ENCODE results near the gene SNX6. TPM values are rescaled to one million over a fixed set of nuclear protein-coding genes. Genes with fewer than 3 reads are reported as not detected.
"Not testable (repeated sequence)": the region's sequence is repeated elsewhere in the genome, so short reads cannot be mapped to it uniquely, and the experiment has no call there.

Gene SNX6
- total RNA-seq, 4 donors from 2014 or later: 54.5 to 99.9 (median 73.4) TPM

DNA sequence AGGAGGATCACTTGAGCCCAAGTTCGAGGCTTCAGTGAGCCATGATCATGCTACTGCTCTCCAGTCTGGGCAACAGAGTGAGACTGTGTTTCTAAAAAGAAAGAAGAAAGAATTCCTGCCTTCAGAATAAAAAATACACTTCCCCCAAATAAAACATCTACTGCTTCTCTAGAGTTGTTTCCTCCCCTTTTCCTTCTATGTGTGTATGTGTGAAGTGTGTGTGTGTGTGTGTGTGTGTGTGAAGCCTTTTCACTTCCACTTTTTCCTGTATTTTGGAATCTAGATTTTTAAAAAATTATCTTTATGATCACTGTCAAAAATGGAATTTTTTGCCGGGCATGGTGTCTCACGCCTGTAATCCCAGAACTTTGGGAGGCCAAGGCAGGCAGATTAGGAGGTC lies 12.6 kb upstream of the SNX6 start:
- H3K9me3 ChIP-seq: no peaks in the 10 kb centered on the region
- no peaks in the 10 kb centered on the region for H3K27me3 ChIP-seq
- no peaks in the 10 kb centered on the region for H3K4me1 ChIP-seq
- intact Hi-C loops (cut with DNase I): no loop called here
- TF ChIP-seq POLR2A (IDR thresholded peaks at IDR 0.05; ENCODE audit: low read depth) (no peak), CTCF (IDR thresholded peaks at IDR 0.05) (no peak), EP300 (IDR thresholded peaks at IDR 0.05) (no peak), POLR2AphosphoS5 (IDR thresholded peaks at IDR 0.05) (no peak)
- H3K36me3 ChIP-seq: no peaks in the 10 kb centered on the region
- no peak overlapping the region for H3K4me3 ChIP-seq
- H3K27ac ChIP-seq (replicated peaks in 1 of 4): no peak overlapping the region
- WGBS: 95% methylated on average over 3 of the region's 3 CpGs
- DNase-seq (ENCODE audit: extremely low spot score): no peak

DNA sequence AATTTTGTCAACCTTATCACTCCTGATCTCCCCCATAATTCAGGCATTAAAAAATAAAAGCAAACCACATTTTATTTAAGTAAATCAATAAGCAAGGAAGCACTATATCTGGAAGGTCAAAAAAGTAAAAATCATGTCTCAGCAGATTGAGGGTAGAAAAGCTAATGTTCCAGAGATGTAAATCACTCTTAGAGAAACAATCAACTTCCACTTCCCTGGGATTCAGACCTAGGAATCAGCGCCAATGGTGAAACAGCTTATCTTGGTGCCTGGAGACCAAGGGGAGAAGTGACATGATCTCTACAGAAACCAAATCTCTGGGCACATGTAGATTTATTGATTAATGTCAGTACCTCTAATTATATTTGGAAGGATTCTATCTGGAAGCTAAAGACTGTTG lies 10.9 kb upstream of the SNX6 start:
- TF ChIP-seq POLR2A (IDR thresholded peaks at IDR 0.05; ENCODE audit: low read depth) (no peak), EP300 (IDR thresholded peaks at IDR 0.05) (no peak), CTCF (IDR thresholded peaks at IDR 0.05) (no peak), POLR2AphosphoS5 (IDR thresholded peaks at IDR 0.05) (no peak)
- intact Hi-C loops (cut with DNase I): no loop called here
- DNase-seq (ENCODE audit: extremely low spot score): no peak
- Histone ChIP-seq H3K4me1 (no peaks in the 10 kb centered on the region), H3K27me3 (no peaks in the 10 kb centered on the region), H3K36me3 (no peaks in the 10 kb centered on the region), H3K27ac (replicated peaks in 1 of 4) (no peak overlapping the region), H3K9me3 (no peaks in the 10 kb centered on the region), H3K4me3 (no peak overlapping the region)
- WGBS: 75% methylated on average over 1 of the region's 1 CpG

GRCh38 chr14:34634360-34634771 lies 4.4 kb upstream of the SNX6 start:
- H3K4me3 ChIP-seq; H3K27ac ChIP-seq (replicated peaks in 1 of 4); H3K36me3 ChIP-seq; H3K27me3 ChIP-seq; H3K4me1 ChIP-seq; H3K9me3 ChIP-seq; intact Hi-C loops (cut with DNase I); DNase-seq (ENCODE audit: extremely low spot score): not testable (repeated sequence)
- 84% methylated on average over 9 of the region's 9 CpGs for WGBS

GRCh38 chr14:34633742-34634141 lies 3.8 kb upstream of the SNX6 start:
- WGBS: 75% methylated on average over 1 of the region's 1 CpG
- intact Hi-C loops (cut with DNase I): no loop called here
- peaks cover 4 to 12% (median 11%) of the 10 kb centered on the region in 4 donors for H3K4me1 ChIP-seq
- no peak overlapping the region for H3K27ac ChIP-seq (replicated peaks in 1 of 4)
- no peak for DNase-seq (ENCODE audit: extremely low spot score)
- H3K9me3 ChIP-seq: no peaks in the 10 kb centered on the region
- H3K4me3 ChIP-seq: no peak overlapping the region
- no peaks in the 10 kb centered on the region for H3K36me3 ChIP-seq
- TF ChIP-seq POLR2A (IDR thresholded peaks at IDR 0.05; ENCODE audit: low read depth): no peak
- TF ChIP-seq CTCF (IDR thresholded peaks at IDR 0.05): no peak
- no peak for TF ChIP-seq POLR2AphosphoS5 (IDR thresholded peaks at IDR 0.05)
- no peak for TF ChIP-seq EP300 (IDR thresholded peaks at IDR 0.05)
- no peaks in the 10 kb centered on the region for H3K27me3 ChIP-seq

DNA sequence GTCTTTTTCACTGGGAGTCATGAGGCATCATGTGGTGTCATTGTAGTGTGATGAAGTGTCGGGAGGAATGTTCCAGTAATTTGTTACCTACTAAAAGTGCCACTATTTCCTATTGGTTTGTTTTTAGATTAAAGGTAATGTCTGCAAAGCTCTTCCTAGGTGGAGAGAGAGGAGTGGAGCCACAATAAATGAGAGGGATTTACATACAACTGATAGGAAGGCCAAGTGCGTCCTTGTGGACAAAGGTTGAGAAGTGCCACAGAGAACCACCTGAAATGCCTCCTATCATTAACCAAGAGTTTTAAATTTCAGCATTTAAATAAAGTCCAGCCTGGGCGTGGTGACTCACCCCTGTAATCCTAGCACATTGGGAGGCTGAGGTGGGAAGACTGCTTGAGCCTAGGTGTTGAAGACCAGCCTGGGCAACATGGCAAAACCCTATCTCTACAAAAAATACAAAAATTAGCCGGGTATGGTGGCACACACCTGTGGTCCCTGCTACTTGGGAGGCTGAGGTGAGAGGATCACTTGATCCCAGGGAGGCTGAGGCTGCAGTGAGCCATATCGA lies 2.5 kb upstream of the SNX6 start:
- Histone ChIP-seq H3K4me3 (no peak overlapping the region), H3K27ac (replicated peaks in 1 of 4) (no peak overlapping the region), H3K4me1 (peaks cover 10 to 25% (median 23%) of the 10 kb centered on the region in 4 donors), H3K27me3 (no peaks in the 10 kb centered on the region), H3K36me3 (no peaks in the 10 kb centered on the region), H3K9me3 (no peaks in the 10 kb centered on the region)
- no peak for TF ChIP-seq POLR2AphosphoS5 (IDR thresholded peaks at IDR 0.05)
- TF ChIP-seq EP300 (IDR thresholded peaks at IDR 0.05): no peak
- TF ChIP-seq POLR2A (IDR thresholded peaks at IDR 0.05; ENCODE audit: low read depth): no peak
- TF ChIP-seq CTCF (IDR thresholded peaks at IDR 0.05): no peak
- no peak for DNase-seq (ENCODE audit: extremely low spot score)
- intact Hi-C loops (cut with DNase I): no loop called here
- 93% methylated on average over 5 of the region's 5 CpGs for WGBS
